IPS-NIHi7 (cell line): ENCODE measurements around the gene GRM1.

ENCODE experiments used
- DNase-seq: peaks from one replicate; pipeline ENCODE4 v3.0.0; 2012; ENCODE audit warnings: mixed read lengths; ENCODE audit errors: extremely low spot score

GRM1 gene

DNA sequence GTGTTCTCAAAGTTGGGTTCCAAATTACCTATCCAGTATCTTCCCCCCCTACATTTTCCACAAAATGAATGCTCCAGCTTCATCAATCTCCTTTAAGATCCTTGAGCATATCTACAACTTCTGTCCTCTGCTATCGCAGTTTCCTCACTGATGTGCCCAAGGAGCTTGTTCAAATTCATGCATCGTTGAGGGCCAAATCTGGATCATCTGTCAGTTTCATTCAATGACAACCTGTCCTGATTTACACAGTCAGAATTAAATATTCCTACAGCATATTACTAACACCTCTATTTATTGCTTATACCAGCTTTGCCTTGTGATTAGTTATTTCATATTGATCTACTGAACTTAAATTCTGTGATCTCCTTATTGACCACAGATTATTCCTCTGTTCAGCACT lies 68.7 kb downstream of the GRM1 start:
- no peak for DNase-seq

GRCh38 chr6:146100776-146101175 lies 71.9 kb downstream of the GRM1 start:
- DNase-seq, result no peak

DNA sequence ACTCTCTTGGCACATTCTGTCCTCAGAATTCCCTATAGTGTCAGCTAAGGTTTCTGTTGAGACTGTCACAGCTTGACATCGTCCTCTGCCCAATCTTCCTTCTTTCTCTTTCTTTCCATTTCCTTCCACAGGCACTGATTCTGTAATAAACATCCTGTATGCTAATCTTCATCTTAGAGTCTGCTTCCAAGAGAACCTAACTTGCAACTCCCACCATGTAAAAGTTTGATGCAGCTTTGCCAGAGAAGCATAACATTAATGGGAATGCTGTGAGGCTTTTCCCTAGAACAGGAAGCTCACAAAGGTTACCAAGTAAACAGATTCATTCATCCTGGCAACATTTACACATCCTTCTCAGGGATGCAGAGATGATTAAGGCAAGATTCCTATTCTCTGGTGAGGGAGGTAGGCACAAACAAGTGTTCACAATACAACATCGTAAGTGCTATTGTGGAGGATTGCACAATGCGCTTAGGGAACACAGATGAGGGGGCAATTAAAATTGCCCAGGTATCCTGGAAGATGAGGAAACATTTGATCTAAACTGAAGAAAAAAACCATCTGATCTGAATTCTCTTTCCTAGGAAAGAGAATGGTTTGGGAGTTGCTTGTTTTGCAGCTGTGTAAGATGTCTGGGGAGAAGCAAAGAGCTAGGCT lies 74.7 kb downstream of the GRM1 start:
- DNase-seq, result no peak

- no peak for DNase-seq
Measured at GRCh38 chr6:146106532-146106931, 77.7 kb downstream of the GRM1 start.

DNA sequence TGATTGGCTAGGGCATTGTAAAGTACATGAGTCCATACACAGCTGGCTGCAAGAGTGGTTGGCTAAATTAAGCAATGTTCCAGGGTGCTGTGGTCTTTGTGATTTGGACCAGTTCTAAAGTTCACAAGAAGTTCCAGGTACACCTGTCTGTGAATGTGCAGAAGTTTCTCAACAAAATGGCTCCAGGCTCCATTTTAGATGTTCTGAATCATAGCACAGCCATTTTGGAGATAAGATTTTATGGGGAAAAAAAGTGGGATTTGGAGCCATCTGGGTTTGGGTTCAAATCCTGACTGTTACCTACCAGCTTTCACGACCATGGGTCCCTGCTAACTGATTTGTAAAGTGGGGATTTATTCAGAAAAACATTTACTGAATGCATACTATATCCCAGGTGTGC lies 82.1 kb downstream of the GRM1 start:
- DNase-seq, result no peak

DNA sequence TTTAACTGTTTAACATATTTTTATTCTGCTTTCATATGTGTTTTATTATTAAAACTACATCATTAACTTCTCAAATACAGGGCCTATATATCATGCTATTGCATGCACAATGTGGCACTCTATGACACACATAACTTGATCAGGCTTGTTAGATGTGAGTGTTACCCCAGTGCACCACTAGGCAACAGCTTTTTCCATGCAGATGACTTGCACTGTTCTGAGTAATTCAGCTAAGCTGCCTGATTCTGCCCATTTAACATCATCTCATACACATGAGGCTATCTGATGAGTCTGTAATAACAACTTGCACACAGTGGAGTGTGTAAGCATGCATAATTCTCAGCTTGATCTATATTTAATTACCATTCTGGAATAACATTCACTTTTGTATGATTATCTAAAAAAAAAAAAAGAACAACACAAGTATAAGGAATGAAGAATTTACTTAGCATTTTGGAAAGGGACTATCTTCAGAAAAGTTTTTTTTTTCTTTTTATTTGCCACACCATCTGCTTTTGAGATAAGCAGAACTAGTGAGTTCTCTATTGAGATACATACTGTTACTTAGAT lies 83.1 kb downstream of the GRM1 start:
- DNase-seq, result no peak

- no peak for DNase-seq
Measured at GRCh38 chr6:146113084-146113623, 84.3 kb downstream of the GRM1 start.

DNA sequence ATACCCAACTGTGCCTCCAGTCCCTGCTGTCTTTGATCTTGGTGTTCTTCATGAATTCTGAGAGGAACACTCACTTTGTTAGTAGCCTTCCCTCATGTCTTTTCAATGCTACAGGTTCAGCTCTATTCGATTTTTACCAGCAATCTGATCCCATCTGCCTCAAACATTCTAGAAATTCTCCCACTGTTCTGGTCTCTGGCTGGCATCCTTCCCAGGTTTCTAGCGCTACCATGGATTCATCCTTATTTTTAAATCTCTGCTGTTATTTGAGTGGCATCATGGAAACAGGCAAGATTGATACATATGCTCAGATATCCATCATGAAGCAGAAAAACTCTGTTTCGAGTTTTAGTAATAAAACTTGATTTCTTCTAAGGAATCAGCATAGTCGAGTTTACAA lies 94.8 kb downstream of the GRM1 start:
- no peak for DNase-seq

DNA sequence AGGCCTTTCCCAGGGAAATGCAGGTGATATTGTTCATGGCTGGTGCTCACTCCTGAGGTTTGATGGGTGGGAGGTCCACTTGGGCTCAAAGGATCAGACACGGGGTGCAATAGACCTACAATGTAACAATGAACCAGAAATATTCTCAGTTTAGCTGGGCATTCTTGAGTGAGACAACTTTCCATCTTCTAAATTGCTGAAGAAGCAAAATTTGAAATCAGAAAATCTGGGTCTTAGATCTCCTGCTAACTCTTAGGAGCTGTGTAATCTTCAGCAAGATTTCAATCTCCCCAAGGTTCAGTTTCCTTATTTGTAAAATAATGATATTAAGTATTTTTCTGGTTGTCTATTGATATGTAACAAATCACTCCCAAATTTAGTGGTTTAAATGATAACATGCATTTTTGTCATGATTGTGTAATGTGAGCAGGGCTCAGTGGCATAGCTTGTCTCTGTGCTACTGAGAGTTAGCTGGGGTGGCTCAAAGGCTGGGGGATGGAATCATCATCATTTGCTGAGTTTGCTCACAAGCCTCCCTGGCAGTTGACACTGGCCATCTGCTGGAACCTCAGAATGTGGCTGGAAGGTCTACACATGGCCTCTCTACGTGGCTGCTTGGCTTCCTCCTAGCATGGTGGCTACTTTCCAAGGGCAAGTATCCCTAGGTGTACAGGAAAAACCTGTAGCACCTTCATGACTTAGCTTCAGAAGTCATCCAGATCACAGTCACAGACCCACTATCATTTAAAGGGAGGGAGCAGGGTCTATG lies 98.8 kb downstream of the GRM1 start:
- no peak for DNase-seq

DNA sequence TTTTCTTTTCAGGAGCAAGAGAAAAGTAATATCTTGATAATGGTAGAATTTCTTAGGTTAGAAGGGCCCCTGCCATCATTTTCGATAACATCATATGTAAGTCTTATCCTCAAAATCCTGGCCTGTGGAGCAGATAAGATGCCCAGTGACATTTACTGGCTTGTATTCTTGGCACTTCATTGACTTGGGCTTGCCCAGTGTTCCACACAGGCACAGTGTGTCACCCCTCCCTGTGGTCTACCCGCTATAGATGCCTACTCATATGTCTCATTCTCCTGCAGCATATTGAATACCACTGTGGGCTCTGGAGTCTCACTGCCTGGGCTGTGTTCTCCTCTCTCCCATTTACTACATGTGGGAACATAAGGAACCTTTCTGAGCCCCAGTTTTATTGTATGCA lies 105.0 kb downstream of the GRM1 start:
- DNase-seq, result no peak

DNA sequence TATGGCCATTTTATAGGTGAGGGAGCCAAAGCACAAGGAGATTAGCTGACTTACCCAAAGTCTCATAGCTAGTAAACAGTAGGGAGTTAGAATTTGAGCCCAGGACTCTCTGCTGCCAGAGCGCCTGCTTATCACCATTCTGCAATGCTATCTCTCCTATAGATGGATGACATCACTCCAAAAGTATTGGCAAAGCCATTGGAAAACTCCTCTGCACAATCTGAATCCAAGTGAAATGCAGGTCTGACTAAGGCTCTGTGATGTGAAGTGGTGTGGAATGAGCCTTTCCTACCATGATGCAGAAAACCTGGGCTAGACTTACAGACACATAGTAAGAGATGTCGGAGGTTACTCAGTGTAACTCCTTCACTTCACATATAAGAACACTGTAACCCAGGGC lies 106.3 kb downstream of the GRM1 start:
- DNase-seq, result no peak

GRCh38 chr6:146146836-146147235 lies 118.0 kb downstream of the GRM1 start:
- no peak for DNase-seq

GRCh38 chr6:146149770-146150169 lies 120.9 kb downstream of the GRM1 start:
- DNase-seq, result peak; percentile 17

DNA sequence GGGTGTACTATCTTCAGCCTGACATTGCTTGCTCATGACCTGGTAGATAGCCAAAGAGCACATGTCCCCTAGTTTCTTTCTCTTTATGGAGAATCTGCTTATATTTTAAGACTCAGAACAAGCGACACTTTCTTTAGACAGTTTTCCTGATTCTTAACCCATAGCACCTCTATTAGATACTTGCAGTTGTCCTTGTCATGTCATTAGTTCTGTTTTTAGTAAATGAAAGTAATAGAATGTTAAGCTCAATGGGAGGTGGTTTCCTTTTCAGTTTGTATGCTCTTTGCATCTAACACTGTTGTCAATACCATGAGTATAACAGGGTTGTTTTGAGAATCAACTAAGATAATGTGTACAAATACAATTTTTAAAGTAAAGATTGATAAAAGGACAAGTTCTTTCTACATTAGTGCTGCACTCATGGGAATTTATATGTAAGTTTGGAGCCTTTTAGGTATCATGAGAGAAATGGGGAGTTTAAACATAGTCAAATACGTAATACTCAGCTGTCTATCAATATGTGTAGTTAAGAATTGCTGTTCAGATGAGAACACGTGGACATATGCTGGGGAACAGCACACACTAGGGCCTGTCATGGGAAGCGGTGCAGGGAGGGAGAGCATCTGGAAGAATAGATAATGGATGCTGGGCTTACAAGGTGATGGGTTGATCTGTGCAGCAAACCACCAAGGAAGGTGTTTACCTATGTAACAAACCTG lies 124.3 kb downstream of the GRM1 start:
- DNase-seq, result no peak

GRCh38 chr6:146154197-146154596 lies 125.3 kb downstream of the GRM1 start:
- DNase-seq, result peak; percentile 12

GRCh38 chr6:146161664-146162063 lies 132.8 kb downstream of the GRM1 start:
- DNase-seq, result no peak

- no peak for DNase-seq
Measured at GRCh38 chr6:146169872-146170271, 141.0 kb downstream of the GRM1 start.

GRCh38 chr6:146177785-146178184 lies 148.9 kb downstream of the GRM1 start:
- no peak for DNase-seq

DNA sequence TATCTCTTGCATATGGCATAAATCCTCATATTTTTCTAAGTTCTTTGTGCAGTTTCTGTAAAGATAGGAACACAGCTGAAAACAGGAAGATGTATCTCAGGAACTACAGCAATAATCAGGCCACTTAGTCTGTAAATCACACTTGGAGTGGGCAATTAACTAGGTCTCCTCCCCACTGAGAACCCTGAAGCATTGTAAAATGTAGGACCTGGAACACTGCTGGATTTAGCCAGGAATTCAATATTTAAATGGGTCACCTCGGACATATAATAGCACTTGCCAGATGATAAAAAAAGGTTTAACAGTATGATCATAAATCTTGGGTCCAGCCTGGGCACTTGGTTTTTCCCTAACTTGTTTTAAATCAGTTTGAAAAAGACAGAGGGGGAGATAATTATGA lies 155.0 kb downstream of the GRM1 start:
- DNase-seq, result no peak

GRCh38 chr6:146184701-146185100 lies 155.8 kb downstream of the GRM1 start:
- no peak for DNase-seq

DNA sequence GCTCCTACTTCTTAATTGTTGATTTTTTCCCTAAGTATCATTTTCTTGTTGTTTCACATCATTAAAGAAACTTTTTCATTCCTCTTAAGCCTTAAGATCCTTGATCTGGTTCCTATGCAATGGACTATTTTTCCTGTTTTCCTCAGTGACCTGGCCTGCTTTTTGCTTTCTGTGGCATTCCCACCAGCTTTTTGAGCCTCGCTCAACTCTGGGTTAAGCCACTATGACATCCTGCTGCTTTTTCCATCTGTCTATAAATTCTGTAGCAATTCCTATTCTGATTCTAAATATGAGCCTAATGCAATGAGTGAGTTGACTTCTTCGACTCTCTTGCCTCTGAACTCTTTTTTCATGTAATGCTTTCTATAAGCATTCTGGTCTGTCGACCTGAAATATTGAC lies 160.3 kb downstream of the GRM1 start:
- no peak for DNase-seq

DNA sequence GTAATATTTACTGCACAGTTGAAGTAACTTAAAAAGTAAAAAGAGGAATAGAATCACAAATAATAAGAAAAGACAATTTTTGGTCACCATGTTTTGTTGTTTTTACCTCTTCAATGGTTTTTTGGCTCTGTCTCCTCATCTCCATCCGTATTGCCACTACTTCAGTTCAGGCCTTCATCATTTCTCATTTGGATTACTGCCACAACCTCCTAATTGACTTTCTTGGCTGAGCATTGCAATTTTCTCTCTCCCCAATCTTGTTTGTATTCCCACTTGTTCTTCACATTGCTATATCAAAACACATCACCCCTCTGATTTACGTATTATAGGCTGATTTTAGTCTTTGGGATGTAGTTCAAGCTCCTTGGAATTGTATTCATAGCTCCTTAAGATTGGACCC lies 161.7 kb downstream of the GRM1 start:
- no peak for DNase-seq
